Jurkat, Clone E6-1 (cell line): ENCODE measurements around the gene RNFT2.

Experiments used
- DNase-seq: peaks from one replicate; pipeline ENCODE4 v3.0.0-alpha.2; 2011; ENCODE audit warnings: low read depth, low spot score
- H3K4me3 ChIP-seq: 2 replicates; pipeline ENCODE4 v1.5.1; 2011; ENCODE audit warnings: mild to moderate bottlenecking, low read length, control low read depth, moderate library complexity

The RNFT2 gene

DNA sequence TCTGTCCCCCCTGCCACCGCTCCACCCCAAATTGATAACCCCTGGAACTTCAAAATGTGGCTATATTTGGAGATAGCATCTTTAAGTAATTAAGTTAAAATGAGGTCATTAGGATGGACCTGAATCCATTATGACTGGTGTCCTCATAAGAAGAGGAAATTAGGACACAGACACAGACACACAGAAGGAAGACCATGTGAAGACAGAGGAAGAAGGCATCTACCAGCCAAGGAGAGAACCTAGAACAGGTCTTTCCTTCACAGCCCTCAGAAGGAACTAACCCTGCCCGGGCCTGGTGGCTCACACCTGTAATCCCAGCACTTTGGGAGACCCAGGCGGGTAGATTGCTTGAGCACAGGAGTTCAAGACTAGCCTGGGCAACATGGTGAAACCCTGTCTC, 146.8 kb downstream of the RNFT2 start:
- no peak for DNase-seq
- no peak overlapping the region for H3K4me3 ChIP-seq

- H3K4me3 ChIP-seq = no peak overlapping the region
- DNase-seq = no peak
Measured at GRCh38 chr12:116885491-116885890, 147.4 kb downstream of the RNFT2 start.

GRCh38 chr12:116887244-116887643, 149.1 kb downstream of the RNFT2 start:
- H3K4me3 ChIP-seq = no peak overlapping the region
- no peak for DNase-seq

DNA sequence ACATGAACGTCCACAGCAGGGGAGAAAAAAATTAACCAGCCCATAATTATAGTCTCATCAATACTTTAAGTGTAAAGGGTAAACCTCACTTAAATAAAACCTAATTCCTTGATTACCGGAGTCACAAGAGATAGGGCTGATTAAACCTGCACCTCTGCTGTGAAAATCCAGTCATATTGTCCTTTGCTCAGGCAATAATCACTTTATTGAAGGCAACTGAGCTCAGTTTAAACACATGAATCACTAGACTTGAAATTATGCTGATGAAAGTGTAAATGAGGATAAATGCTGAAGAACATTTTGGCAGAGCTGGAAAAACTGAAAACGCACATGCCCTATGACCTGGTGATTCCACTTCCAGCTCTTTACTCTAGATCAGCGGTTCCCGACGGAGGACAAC, 149.8 kb downstream of the RNFT2 start:
- no peak for DNase-seq

GRCh38 chr12:116890330-116890729, 152.2 kb downstream of the RNFT2 start:
- H3K4me3 ChIP-seq = no peak overlapping the region
- DNase-seq = no peak

More for the DNA sequence above, 149.8 kb downstream of the RNFT2 start:
- no peak overlapping the region for H3K4me3 ChIP-seq

GRCh38 chr12:116891019-116891418, 152.9 kb downstream of the RNFT2 start:
- no peak for DNase-seq
- no peak overlapping the region for H3K4me3 ChIP-seq

DNA sequence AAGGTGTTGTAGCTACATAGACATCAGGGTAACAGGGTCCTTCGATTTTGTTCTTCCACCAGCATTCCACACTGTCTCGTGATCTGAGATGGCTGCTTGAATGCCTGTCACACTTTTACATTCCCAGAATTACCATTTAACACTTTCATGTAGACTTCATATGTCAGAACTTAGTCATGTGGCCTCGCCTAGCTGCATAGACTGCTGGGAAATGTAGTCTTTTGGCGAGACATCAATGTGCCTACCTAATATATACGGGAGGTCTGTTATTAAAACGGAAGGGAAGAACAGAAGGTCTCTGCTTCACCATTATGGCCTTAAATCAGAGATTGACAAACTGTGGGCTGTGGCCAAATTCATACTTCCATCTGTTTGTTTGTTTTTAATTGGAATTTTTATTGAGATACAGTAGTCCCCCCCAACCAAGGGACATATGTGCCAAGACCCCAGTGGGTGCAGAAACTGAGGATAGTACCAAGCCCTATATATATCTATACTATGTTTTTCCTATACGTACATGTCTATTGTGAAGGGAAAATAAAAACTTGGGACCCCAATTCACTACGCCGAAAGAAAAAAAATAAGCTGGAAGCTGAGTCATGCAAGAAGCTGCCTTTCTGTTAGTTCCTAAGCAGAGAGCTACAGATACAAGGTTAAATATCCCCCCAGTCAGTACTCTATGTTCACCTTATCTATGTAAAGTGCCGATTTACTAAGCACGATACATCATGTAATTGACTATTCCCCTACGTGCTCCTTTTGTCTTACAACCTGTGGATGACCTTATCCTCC, 154.4 kb downstream of the RNFT2 start:
- no peak for DNase-seq
- no peak overlapping the region for H3K4me3 ChIP-seq

- no peak for DNase-seq
- H3K4me3 ChIP-seq = no peak overlapping the region
Measured at GRCh38 chr12:116894913-116895312, 156.8 kb downstream of the RNFT2 start.

DNA sequence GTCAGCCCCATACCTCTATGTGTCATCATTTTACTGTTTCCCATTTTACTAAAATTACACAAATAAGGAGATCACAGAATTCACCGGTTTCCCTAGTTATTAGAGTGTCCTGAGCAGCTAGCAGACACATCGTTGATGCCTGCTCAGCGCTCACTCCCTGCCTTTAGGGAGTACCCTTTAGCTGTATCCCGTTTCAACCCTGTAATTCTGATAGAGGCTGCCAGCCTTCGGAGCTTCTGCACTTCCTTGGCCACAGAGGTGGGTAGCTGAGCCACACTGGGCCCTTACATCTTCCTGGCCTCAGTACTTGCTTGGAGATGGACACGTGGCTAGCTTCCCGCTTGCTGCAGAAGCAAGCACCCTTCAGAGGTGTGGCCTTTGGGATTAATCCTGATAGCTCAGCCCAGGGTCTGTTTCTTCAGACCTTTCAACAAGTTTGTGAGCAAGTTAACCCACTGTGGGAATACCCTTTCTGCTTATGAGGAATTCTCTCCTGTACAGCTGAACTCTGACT, 158.4 kb downstream of the RNFT2 start:
- DNase-seq = no peak
- no peak overlapping the region for H3K4me3 ChIP-seq

DNA sequence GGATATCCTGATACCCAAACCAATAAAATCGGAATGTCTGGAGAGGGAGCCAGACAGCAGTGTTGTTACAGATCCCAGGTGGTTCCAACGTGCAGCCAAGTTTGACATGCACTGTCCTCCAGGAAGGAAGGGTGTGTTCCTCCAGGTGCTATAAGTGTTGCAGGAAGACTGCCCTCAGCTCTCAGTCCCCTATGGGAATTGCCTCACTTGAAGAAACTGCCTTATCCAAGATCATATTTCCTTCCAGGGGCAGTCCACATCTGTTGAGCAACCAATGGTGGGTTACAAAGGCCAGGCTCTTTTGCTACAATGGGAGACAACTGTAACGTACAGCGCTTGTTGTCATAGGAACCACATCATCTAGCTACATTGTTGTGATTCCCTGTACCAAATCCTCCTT, 159.4 kb downstream of the RNFT2 start:
- H3K4me3 ChIP-seq = no peak overlapping the region
- no peak for DNase-seq

DNA sequence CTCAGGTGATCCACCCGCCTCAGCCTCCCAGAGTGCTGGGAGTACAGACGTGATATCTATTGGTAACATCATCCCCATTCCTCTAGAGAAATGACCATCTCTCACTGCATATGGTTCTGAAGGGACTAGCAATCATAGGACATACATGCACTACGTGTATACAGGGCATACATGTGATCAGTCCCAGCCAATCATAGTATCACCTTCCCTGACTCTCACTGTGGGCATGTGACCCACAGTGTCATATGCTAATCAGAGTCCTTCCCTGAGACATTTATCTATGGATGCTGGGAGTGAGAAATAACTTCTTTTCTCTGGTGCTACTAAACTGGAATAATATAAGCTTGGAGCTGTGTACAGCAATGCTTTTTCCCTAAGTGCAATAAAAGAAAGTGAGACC, 160.6 kb downstream of the RNFT2 start:
- no peak for DNase-seq

DNA sequence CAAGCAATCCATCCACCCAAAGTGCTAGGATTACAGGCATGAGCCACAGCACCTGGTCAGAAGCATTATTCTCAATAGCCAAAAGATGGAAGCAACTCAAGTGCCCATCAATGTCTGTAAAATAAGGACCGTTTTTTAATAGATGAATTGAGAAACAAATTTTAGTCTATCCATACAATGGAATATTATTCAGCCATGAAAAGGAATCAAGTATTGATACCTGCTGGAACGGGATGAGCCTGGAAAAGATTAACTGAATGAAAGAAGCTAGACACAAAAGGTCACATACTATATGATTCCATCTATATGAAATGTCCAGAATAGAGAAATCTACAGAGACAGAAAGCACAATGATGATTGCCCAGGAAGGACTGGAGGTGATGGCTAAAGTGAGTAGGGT, 163.5 kb downstream of the RNFT2 start:
- H3K4me3 ChIP-seq = no peak overlapping the region
- DNase-seq = no peak

More for the DNA sequence above, 160.6 kb downstream of the RNFT2 start:
- no peak overlapping the region for H3K4me3 ChIP-seq
